BJ (cell line): Measurements from ENCODE around the gene TMEM258. TPM values are rescaled to one million over a fixed set of nuclear protein-coding genes. Genes with fewer than 3 reads are reported as not detected.
A peak's percentile ranks its signal among the peaks of the same experiment; 100 is the strongest.

Source experiments
- CTCF ChIA-PET: fragments of 350-600 bp; formaldehyde crosslinking; extraction: SDS; loops from one replicate; lab custom pipeline; 2021; ENCODE audit warnings: antibody characterized with exemption, inconsistent platforms; lab: Yijun Ruan, JAX
- POLR2A ChIA-PET: fragments of 300-600 bp; sonication (Branson Sonifier 250); formaldehyde crosslinking; extraction: SDS; loops from one replicate; lab custom pipeline; 2021; ENCODE audit warnings: antibody characterized with exemption; lab: Charles Lee
- DNase-seq: peaks from one replicate; pipeline ENCODE4 v3.0.0-alpha.2; 2011; ENCODE audit warnings: low read depth
- H3K27me3 ChIP-seq: 2 replicates; pipeline ENCODE4 v1.6.0; 2011; ENCODE audit warnings: low read length; ENCODE audit not compliant: control insufficient read depth, insufficient read depth
- H3K36me3 ChIP-seq: 2 replicates; pipeline ENCODE4 v1.5.1; 2011; ENCODE audit warnings: low read length; ENCODE audit not compliant: control insufficient read depth, insufficient read depth
- H3K4me3 ChIP-seq: 2 replicates; pipeline ENCODE4 v1.5.1; 2011; ENCODE audit warnings: low read depth, mild to moderate bottlenecking, control low read depth, low read length
- polyA plus RNA-seq: library from polyadenylated mRNA; depleted of rRNA; stranded (reverse); fragments of >200 nt; gene quantifications from 2 replicates; pipeline ENCODE4 v1.2.3, GENCODE V29; 2011
- TF ChIP-seq, protein P1 (sequence below): IDR thresholded peaks from 2 replicates; pipeline ENCODE4 v1.5.1; 2011; ENCODE audit warnings: low read depth, mild to moderate bottlenecking, control low read depth, inconsistent platforms, low read length, moderate library complexity; ENCODE audit not compliant: insufficient read depth

The TMEM258 gene
- polyA plus RNA-seq, 1 experiment, result 371 TPM

DNA sequence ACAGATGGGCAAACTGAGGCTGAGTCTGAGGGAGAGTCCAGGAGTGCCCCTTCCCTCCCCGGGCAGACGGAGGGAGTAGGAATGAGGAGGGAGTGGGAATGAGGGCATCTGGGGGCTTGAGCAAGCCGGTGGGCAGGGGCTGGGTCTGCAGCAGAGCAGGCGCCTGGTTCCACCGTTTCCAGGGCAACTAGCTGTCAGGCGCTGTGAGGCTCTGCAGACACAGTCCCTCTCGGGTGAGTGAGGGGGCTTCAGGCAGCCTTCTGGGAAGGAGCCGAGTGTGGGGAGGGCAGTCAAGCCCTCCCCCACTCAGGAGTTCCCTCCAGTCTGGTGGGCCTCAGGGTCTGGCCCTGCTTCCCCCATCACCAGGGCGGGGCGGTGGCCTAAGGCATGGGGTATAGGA, 19.0 kb downstream of the TMEM258 start:
- ChIA-PET CTCF (interaction anchor here (5.0 kb wide), 1 partner anchor 27 kb away, joined by 25 read pairs; no protein-coding TSS in a partner anchor), POLR2A (no interaction called here)
- no peak for DNase-seq
- Histone ChIP-seq H3K36me3 (no peaks in the 10 kb centered on the region), H3K4me3 (no peak overlapping the region), H3K27me3 (no peaks in the 10 kb centered on the region)
- TF ChIP-seq, protein P1, sequence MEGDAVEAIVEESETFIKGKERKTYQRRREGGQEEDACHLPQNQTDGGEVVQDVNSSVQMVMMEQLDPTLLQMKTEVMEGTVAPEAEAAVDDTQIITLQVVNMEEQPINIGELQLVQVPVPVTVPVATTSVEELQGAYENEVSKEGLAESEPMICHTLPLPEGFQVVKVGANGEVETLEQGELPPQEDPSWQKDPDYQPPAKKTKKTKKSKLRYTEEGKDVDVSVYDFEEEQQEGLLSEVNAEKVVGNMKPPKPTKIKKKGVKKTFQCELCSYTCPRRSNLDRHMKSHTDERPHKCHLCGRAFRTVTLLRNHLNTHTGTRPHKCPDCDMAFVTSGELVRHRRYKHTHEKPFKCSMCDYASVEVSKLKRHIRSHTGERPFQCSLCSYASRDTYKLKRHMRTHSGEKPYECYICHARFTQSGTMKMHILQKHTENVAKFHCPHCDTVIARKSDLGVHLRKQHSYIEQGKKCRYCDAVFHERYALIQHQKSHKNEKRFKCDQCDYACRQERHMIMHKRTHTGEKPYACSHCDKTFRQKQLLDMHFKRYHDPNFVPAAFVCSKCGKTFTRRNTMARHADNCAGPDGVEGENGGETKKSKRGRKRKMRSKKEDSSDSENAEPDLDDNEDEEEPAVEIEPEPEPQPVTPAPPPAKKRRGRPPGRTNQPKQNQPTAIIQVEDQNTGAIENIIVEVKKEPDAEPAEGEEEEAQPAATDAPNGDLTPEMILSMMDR, result no peak

DNA sequence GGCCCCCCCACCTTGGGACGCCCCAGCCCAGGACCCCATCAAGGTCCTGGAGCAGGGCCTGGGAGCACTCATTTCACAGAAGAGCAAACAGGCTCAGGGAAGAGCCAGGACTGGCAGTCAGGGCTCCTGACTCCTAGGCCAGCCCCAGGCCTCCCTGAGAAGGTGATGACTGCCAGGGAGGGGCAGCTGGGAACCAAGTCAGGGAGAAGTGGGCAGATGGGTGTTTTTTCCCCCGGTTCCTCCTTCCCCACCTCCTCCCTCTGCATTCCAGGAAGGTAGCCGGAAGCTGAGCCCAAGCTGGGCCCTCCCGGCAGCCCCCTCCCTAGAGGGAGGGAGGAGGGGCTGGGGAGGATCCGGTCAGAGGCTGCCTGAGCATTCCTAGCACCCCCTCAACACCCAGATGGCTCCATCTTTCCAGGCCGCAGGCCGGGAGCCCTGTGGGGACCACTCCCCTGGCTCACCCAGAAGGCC, 20.4 kb downstream of the TMEM258 start:
- DNase-seq, result no peak
- Histone ChIP-seq H3K27me3 (no peaks in the 10 kb centered on the region), H3K36me3 (no peaks in the 10 kb centered on the region), H3K4me3 (no peak overlapping the region)
- TF ChIP-seq, protein P1, result no peak
- ChIA-PET CTCF (interaction anchor here (0.6 kb wide), 1 partner anchor 39 kb away, joined by 3 read pairs; no protein-coding TSS in a partner anchor), POLR2A (no interaction called here)

DNA sequence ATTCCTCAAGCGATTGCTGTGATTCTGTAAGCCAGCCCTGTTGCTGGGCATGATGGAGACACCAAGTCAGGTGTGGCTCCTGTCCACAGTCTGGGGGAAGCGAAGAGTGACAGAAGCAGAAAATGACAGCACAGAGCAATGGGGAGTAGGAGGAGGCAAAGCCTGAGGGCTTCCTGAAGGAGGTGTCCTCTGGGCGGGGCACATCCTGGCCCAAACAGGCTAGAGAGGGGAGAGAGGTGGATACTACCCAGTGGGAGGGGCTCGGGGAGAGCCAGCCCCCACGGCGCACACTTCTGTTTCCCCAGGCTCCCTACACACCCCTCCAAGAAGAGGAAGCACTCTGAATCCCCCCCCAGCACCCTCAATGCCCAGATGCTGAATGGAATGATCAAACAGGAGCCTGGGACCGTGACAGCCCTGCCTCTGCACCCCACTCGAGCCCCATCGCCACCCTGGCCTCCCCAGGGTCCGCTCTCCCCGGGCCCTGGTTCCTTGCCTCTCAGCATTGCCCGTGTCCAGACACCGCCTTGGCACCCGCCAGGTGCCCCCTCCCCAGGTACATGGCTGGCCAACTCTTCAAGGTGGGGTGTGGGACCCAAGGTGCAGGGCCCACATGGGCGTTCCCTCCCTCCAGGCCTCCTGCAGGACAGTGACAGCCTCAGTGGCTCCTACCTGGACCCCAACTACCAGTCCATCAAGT, 21.1 kb downstream of the TMEM258 start:
- no peaks in the 10 kb centered on the region for H3K27me3 ChIP-seq
- DNase-seq, result no peak
- H3K36me3 ChIP-seq, result no peaks in the 10 kb centered on the region
- TF ChIP-seq, protein P1, result no peak
- ChIA-PET CTCF (interaction anchor here (0.6 to 1.0 kb wide), 2 partner anchors 17 to 38 kb away, joined by 3 read pairs; no protein-coding TSS in a partner anchor), POLR2A (no interaction called here)
- no peak overlapping the region for H3K4me3 ChIP-seq

DNA sequence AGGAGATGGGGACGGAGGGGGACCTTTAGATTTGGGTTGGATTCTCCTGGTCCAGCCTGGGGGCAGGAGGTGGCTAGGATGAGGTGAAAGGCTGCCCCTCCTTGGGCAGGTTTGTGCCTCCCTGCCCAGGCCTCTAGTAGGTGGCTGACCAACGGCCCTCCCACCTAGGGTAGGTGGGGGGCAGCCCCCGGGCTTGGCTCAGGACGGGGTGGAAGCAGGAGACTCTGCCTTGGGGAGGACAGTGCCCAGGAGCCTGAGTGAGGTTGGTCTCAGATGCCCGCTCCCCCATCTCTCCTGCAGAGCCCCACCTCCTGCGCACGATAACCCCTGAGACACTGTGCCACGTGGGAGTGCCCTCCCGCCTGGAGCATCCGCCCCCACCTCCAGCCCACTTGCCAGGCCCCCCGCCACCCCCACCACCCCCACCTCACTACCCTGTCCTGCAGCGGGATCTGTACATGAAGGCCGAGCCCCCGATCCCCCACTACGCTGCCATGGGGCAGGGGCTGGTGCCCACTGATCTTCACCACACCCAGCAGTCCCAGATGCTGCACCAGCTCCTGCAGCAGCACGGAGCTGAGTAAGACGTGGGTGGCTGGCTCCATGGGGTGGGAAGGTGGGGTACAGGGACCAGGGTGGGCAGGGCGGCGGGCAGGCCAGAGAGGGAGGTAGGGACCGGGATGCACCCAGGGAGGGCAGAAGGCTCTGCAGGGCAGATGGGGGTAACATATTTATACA, 22.3 kb downstream of the TMEM258 start:
- H3K4me3 ChIP-seq, result no peak overlapping the region
- TF ChIP-seq, protein P1, result no peak
- ChIA-PET POLR2A (no interaction called here), CTCF (interaction anchor here (0.7 to 1.9 kb wide), 3 partner anchors 15 to 23 kb away, joined by 3 to 7 read pairs (median 5); no protein-coding TSS in a partner anchor)
- DNase-seq, result no peak
- H3K27me3 ChIP-seq, result no peaks in the 10 kb centered on the region
- H3K36me3 ChIP-seq, result no peaks in the 10 kb centered on the region

DNA sequence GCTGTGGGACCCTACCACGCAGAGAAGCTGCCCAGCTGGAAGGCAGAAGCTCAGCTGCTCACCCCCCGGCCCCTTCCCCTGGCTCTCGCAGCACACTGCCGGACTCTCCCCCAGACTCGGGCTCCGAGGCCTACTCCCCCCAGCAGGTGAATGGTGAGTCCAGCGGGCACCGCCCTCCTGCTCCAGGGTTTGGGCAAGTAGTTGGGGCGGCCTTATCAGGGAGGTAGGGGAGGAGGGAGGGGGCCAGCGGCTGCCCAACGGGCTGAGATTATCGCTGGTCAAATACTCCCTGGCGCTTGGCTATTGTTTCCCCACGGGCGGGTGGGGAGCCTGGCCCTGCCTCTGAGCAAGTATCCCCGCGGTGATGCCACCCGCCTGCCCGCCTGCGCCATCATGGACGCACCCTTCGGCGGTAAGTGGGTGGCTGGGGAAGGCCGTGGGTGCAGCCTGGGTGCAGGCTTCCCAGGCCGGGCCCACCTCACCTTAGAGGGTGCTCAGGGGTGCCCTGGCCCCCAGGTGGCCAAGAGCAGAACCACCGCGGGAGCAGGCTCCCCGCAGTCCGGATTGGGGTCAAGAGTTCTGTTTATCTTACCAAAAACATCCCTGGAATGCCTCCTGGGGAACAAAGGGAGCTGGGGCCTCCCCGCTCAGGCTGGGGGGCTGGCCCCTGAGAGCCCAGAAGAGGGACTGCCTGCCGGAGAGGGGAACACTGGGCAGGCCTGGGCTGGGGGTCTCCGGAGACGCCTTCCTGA, 23.1 kb downstream of the TMEM258 start:
- ChIA-PET CTCF (interaction anchor here (0.7 to 1.9 kb wide), 5 partner anchors 11 to 36 kb away, joined by 3 to 7 read pairs (median 4); no protein-coding TSS in a partner anchor), POLR2A (no interaction called here)
- TF ChIP-seq, protein P1, result peak; percentile 60
- no peaks in the 10 kb centered on the region for H3K27me3 ChIP-seq
- DNase-seq, result no peak
- no peak overlapping the region for H3K4me3 ChIP-seq
- no peaks in the 10 kb centered on the region for H3K36me3 ChIP-seq
